ENCODE data around the gene CCL3. TPM values are rescaled to one million over a fixed set of nuclear protein-coding genes. Genes with fewer than 3 reads are reported as not detected.

Gene CCL3
- total RNA-seq, 1 donor, result 0.36 TPM

DNA sequence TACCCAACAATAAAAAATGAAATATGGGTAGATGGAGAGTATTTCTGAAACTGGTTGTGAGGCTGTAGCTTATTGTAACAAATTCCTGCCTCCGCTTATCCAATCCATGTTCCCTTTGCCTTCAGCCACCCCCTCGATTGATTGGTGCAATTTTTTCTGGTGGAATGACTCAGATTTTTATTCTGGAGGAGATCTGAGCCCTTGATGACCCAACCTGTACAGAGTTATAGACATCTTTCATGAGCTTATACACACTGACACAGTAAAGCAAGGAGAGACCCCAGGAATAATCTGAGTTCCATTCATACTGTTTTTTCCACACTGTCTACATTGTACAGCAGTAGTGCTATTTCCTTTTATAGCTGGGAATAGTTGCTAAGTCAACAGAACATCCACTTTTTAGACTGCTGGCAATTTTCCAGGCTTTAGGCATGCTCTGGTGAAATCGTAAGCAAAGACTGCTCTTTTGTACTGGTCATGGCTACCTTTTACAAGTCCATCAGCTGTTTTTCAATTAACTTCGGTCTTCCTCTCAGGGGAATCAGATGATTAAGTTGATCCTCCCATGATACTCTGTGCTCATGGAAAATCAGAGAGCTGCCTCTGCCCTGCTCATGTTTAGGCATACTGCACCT, 43.8 kb upstream of the CCL3 start:
- Histone ChIP-seq H3K27me3 (ENCODE audit: insufficient read depth, low read length) (no peaks in the 10 kb centered on the region), H4K20me1 (ENCODE audit: insufficient read depth, low read length) (no peaks in the 10 kb centered on the region), H3K9me3 (ENCODE audit: low read depth, low read length) (no peaks in the 10 kb centered on the region), H3K4me3 (ENCODE audit: insufficient read depth, low read length) (no peak overlapping the region), H3K4me2 (ENCODE audit: insufficient read depth, low read length) (no peak overlapping the region), H2AFZ (ENCODE audit: low read length) (no peak overlapping the region), H3K4me1 (ENCODE audit: insufficient read depth, low read length) (no peaks in the 10 kb centered on the region), H3K27ac (ENCODE audit: low read depth, low read length) (no peak overlapping the region), H3K79me2 (ENCODE audit: insufficient read depth, low read length) (no peaks in the 10 kb centered on the region), H3K36me3 (ENCODE audit: insufficient read depth, low read length) (no peaks in the 10 kb centered on the region)
- DNase-seq (ENCODE audit: insufficient read length, low spot score, missing footprints), result no peak
- TF ChIP-seq, protein P1, sequence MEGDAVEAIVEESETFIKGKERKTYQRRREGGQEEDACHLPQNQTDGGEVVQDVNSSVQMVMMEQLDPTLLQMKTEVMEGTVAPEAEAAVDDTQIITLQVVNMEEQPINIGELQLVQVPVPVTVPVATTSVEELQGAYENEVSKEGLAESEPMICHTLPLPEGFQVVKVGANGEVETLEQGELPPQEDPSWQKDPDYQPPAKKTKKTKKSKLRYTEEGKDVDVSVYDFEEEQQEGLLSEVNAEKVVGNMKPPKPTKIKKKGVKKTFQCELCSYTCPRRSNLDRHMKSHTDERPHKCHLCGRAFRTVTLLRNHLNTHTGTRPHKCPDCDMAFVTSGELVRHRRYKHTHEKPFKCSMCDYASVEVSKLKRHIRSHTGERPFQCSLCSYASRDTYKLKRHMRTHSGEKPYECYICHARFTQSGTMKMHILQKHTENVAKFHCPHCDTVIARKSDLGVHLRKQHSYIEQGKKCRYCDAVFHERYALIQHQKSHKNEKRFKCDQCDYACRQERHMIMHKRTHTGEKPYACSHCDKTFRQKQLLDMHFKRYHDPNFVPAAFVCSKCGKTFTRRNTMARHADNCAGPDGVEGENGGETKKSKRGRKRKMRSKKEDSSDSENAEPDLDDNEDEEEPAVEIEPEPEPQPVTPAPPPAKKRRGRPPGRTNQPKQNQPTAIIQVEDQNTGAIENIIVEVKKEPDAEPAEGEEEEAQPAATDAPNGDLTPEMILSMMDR (IDR thresholded peaks at IDR 0.05; ENCODE audit: extremely low read depth, low read depth, low read length), result no peak

DNA sequence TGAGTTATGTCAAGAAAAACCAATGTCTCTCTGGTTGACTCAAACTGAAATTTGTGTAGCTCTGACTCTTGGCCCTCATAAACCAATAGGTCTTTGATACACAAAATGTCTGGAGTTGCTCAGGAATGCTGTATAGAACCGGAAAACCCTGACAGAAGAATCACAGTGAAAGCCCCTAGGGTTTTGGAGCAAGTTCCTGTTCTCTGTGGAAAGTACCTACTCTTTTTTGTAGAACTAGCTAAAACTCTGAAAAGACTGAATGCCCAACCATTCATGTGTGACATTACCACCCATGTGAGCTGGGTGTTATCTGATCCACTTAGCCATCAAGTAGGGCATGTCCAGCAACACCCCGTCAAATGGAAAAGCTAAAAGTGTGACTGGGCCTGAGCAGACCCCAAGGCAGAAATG, 42.5 kb upstream of the CCL3 start:
- TF ChIP-seq, protein P1 (IDR thresholded peaks at IDR 0.05; ENCODE audit: extremely low read depth, low read depth, low read length), result no peak
- no peak overlapping the region for H2AFZ ChIP-seq (ENCODE audit: low read length)
- H4K20me1 ChIP-seq (ENCODE audit: insufficient read depth, low read length), result no peaks in the 10 kb centered on the region
- no peaks in the 10 kb centered on the region for H3K9me3 ChIP-seq (ENCODE audit: low read depth, low read length)
- no peaks in the 10 kb centered on the region for H3K4me1 ChIP-seq (ENCODE audit: insufficient read depth, low read length)
- no peak overlapping the region for H3K4me3 ChIP-seq (ENCODE audit: insufficient read depth, low read length)
- H3K79me2 ChIP-seq (ENCODE audit: insufficient read depth, low read length), result no peaks in the 10 kb centered on the region
- H3K27ac ChIP-seq (ENCODE audit: low read depth, low read length), result no peak overlapping the region
- H3K27me3 ChIP-seq (ENCODE audit: insufficient read depth, low read length), result no peaks in the 10 kb centered on the region
- no peak for DNase-seq (ENCODE audit: insufficient read length, low spot score, missing footprints)
- H3K4me2 ChIP-seq (ENCODE audit: insufficient read depth, low read length), result no peak overlapping the region
- H3K36me3 ChIP-seq (ENCODE audit: insufficient read depth, low read length), result no peaks in the 10 kb centered on the region

DNA sequence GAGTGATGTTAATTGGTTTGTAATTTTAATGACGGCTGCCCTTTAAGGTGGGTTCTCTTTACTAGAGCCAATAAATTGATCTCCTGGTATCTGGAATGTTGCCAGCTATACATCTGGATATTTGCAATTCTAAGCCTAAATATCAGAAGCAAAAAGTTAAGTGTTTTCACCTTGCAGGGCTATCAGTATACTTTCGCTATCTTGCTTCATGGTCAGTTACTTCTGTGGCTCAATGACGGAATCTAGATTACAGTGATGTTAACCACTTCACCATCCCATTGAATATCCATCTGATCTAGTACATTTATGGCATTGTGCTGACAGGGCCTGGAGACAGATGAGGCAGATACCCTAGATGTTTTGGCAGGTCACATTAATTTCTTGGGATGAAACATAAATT, 42.0 kb upstream of the CCL3 start:
- Histone ChIP-seq H3K4me1 (ENCODE audit: insufficient read depth, low read length) (no peaks in the 10 kb centered on the region), H3K36me3 (ENCODE audit: insufficient read depth, low read length) (no peaks in the 10 kb centered on the region), H3K4me2 (ENCODE audit: insufficient read depth, low read length) (no peak overlapping the region), H3K9me3 (ENCODE audit: low read depth, low read length) (no peaks in the 10 kb centered on the region), H3K4me3 (ENCODE audit: insufficient read depth, low read length) (no peak overlapping the region), H3K27me3 (ENCODE audit: insufficient read depth, low read length) (no peaks in the 10 kb centered on the region), H3K27ac (ENCODE audit: low read depth, low read length) (no peak overlapping the region), H2AFZ (ENCODE audit: low read length) (no peak overlapping the region), H4K20me1 (ENCODE audit: insufficient read depth, low read length) (no peaks in the 10 kb centered on the region), H3K79me2 (ENCODE audit: insufficient read depth, low read length) (no peaks in the 10 kb centered on the region)
- DNase-seq (ENCODE audit: insufficient read length, low spot score, missing footprints), result no peak
- TF ChIP-seq, protein P1 (IDR thresholded peaks at IDR 0.05; ENCODE audit: extremely low read depth, low read depth, low read length), result no peak

DNA sequence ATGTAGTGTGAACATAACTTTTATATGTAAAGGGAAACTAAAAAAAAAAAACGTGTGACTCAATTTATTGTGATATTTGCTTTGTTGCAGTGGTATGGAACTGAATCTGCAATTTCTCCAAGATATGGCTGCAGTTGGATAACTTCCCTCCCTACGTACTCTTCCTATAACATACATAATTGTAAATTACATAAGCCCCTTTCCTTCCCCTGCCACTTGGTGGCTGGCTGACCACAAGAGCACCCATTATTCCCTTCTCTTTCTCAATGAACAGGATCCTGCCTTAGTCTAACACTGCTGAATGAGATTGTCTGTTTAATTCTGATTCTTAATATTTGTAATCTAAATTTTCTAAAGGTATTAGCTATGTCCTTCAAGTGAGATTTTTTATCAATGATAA, 41.5 kb upstream of the CCL3 start:
- H4K20me1 ChIP-seq (ENCODE audit: insufficient read depth, low read length), result no peaks in the 10 kb centered on the region
- H3K27ac ChIP-seq (ENCODE audit: low read depth, low read length), result no peak overlapping the region
- no peak overlapping the region for H3K4me3 ChIP-seq (ENCODE audit: insufficient read depth, low read length)
- no peak overlapping the region for H3K4me2 ChIP-seq (ENCODE audit: insufficient read depth, low read length)
- no peaks in the 10 kb centered on the region for H3K36me3 ChIP-seq (ENCODE audit: insufficient read depth, low read length)
- no peaks in the 10 kb centered on the region for H3K9me3 ChIP-seq (ENCODE audit: low read depth, low read length)
- no peak overlapping the region for H2AFZ ChIP-seq (ENCODE audit: low read length)
- DNase-seq (ENCODE audit: insufficient read length, low spot score, missing footprints), result no peak
- no peaks in the 10 kb centered on the region for H3K4me1 ChIP-seq (ENCODE audit: insufficient read depth, low read length)
- H3K79me2 ChIP-seq (ENCODE audit: insufficient read depth, low read length), result no peaks in the 10 kb centered on the region
- no peaks in the 10 kb centered on the region for H3K27me3 ChIP-seq (ENCODE audit: insufficient read depth, low read length)
- TF ChIP-seq, protein P1 (IDR thresholded peaks at IDR 0.05; ENCODE audit: extremely low read depth, low read depth, low read length), result no peak

Measured in osteoblast (primary cell).